Stimulated activated CD8-positive, alpha-beta memory T cell treated with anti-CD3 and anti-CD28 coated beads, Interleukin-2, amount 100 ng/mL, for 1 hour (primary cell): ENCODE measurements around the gene BTNL3.

ENCODE experiments used
- DNase-seq, 2 donors: peaks; one replicate each; pipeline ENCODE4 v3.0.0-alpha.2; 2020; ENCODE audit warnings: low read depth in 2 of 2

Gene BTNL3

DNA sequence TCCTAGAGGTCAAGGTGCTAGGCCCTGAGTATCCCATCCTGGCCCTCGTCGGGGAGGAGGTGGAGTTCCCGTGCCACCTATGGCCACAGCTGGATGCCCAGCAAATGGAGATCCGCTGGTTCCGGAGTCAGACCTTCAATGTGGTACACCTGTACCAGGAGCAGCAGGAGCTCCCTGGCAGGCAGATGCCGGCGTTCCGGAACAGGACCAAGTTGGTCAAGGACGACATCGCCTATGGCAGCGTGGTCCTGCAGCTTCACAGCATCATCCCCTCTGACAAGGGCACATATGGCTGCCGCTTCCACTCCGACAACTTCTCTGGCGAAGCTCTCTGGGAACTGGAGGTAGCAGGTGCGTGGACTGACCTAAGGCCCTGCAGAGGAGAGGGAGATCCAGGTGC, 59.3 kb downstream of the BTNL3 start:
- DNase-seq: no peak

DNA sequence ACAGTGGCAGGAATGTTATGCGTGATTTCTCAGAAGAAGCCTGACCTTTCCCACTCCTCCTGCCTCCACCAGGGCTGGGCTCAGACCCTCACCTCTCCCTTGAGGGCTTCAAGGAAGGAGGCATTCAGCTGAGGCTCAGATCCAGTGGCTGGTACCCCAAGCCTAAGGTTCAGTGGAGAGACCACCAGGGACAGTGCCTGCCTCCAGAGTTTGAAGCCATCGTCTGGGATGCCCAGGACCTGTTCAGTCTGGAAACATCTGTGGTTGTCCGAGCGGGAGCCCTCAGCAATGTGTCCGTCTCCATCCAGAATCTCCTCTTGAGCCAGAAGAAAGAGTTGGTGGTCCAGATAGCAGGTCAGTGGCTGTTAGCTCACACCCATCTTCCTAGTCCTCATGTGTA, 61.4 kb downstream of the BTNL3 start:
- no peak for DNase-seq

DNA sequence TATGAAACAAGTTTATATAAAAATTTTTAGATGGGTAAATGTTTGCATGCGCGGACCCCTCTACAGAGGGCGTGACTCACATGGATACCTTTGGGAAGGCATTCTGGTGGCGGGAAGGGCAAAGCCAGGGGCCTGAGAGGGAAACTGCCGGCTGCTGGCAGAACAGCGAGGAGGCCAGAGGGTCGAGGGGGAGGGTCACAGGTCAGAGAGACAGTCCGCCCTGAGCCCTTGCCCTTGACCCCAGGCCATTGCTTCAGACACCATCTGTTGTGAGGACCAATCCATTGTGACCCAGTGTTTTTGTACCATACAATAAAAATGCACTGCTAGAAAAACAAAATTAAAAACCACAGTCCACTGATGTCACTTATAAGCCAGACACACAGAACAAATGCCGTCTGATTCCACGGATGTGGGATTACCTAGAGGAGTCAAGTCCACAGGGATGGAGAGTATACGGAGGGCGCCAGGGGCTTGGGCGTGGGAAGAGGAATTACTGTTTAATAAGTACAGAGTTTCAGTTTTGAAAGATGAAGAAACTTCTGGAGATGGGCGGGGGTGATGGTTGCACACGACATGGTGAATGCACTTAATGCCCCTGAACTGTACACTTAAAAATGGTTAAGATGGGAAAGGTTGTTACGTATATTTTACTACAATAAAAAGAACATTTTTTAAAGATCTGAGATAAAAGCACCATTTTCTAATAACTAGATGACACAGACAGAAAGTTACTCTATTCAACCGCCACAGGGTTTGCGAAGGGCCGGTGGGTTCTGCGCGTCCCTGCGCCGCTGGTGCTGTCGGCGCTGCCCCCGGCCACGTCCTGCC, 63.4 kb downstream of the BTNL3 start:
- no peak for DNase-seq

DNA sequence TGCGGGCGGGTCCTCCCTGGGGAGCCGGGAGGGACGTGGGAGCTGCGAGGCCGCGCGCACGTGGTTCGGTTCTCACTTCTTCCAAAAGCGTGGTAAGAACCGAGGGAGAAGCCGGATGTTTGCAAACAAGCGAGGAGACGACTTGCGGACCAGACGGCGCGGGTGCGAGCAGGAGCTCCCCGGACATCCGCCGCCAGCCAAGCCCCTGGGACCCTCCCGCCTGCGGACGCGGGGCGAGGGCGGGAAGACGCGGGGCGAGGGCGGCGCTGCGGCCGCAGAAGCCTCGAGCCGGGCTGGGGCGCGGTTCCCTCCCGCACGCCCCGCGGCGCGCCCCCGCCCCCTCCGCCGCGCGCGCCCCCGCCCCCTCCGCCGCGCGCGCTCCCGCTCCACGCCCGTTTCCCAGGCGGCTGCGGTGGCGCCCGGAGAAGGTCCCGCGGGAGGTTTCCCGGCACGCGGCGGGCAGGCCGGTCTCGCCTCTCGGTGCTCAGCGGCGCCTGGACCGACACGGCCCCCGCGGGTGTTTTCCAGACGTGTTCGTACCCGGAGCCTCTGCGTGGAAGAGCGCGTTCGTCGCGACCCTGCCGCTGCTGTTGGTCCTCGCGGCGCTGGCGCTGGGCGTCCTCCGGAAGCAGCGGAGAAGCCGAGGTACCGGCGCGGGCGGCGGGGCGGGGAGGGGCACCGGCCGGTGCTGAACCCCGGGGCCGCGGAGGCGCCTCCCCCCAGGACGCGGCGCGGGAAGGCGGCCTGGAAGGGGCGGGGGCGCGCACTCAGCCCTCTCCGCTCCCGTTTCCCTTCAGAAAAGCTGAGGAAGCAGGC, 64.2 kb downstream of the BTNL3 start:
- DNase-seq: no peak

DNA sequence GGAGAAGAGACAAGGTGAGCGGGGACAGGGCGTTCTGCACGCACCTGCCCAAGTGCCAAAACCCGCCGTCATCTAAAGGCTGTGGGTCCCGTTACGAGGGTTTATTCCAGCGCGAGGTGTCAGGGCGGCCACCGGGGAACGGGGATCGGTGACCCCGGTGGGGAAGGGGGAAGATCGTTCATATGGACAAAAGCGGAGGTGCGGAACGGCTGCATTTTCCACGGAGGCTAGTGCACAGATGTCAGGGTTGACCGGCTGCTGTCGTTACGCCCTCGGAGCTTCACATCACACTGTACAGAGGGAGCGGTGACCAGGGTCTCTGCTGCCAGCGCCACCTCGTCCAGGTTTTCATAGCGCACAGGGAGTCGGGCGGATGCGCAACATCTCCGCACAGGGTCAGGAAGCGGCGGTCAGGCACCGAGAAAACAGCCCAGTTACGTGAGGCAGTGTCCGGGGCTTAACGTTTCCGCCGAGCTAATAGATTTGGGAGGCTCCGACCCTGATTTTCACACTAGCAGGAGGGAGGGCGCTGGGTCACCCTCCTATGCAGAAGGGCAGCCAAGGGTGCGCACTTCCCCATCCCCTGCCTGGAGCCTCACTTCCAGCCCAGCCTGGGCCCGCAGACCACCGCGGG, 65.0 kb downstream of the BTNL3 start:
- no peak for DNase-seq

DNA sequence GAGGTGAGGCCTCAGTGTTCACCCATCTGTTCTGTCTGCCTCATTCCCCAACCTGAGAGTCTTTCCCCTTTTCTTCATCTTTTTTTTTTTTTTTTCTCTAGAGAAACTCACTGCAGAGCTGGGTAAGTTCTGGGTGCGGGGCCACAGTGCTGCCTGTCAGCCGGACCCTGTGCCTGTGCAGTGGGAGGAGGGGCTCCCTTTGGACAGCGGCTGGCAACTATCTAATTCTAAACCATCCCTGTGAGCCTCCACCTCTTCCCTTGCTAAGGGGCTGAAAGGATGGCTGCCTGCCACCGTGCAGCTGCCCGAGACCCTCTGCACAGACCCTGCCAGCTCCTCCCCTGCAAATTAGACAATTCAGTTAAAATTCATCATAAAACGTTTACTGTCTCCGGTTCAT, 65.5 kb downstream of the BTNL3 start:
- no peak for DNase-seq

DNA sequence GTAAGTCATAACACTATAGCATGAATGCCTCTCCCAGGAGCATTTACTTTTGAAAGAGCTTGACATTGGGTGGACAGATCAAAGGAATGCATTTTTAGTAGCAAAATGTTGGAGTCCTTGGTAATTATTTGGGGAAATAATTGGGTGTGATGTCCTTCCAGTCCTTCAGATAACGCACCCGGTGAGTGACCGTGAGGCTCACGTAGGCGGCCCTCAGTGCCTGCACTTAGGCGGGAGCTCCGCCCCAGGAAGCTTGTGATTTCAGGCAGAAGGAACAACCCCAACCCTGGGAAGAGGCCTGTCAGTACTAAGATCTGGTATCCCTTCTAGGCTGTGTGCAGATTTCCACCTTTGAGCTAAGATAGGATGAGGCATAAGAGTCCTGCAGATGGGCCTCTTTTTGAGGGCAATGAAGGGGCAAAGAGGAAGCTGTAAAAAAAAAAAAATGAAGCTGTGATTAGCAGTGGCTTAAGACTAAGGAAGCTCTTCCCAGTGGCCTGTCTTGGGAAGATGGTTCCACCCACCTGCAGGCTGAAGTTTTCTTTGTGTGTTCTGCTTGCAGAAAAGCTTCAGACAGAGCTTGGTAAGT, 66.3 kb downstream of the BTNL3 start:
- DNase-seq: no peak
